OCI-LY7 (cell line): ENCODE data around the gene RBBP4.

Source experiments
- CTCF ChIP-seq: fragments of 200-600 bp; sonication (generic); conservative IDR thresholded peaks from 2 replicates; pipeline ENCODE4 v1.5.1; 2014; ENCODE audit warnings: mild to moderate bottlenecking, antibody characterized with exemption, low read length, moderate library complexity, mixed read lengths
- EZH2phosphoT487 ChIP-seq: fragments of 200-600 bp; sonication (generic); IDR thresholded peaks from 2 replicates; pipeline ENCODE4 v1.6.1; 2018; ENCODE audit warnings: low read depth, borderline replicate concordance, mild to moderate bottlenecking, mixed run types, antibody characterized with exemption, low read length, moderate library complexity, mixed read lengths

GRCh38 chr1:32659581-32659980 is 8.6 kb downstream of the RBBP4 start:
- TF ChIP-seq CTCF (no peak), EZH2phosphoT487 (no peak)
